HEK293 (cell line): Measurements from ENCODE around the gene RNF135.

Experiments
- CTCF ChIA-PET: fragments of 350-600 bp; formaldehyde crosslinking; extraction: SDS; loops from one replicate; lab custom pipeline; 2021; ENCODE audit warnings: antibody characterized with exemption; lab: Yijun Ruan, JAX
- POLR2A ChIA-PET: fragments of 300-600 bp; formaldehyde crosslinking; extraction: SDS; loops from one replicate; lab custom pipeline; 2020; ENCODE audit warnings: antibody characterized with exemption, inconsistent platforms; lab: Yijun Ruan, JAX
- H3K27ac ChIP-seq: fragments of 200-500 bp; sonication (Bioruptor generic); 2 replicates; pipeline ENCODE4 v1.5.1; 2014; ENCODE audit warnings: low read depth, low read length, control low read depth, inconsistent platforms; ENCODE audit errors: extremely low read depth
- H3K36me3 ChIP-seq, 2 experiments: fragments of 200-500 bp in 1 of 2; sonication (Bioruptor generic) in 1 of 2; 1 replicate in 1 of 2; 2 replicates in 1 of 2; pipeline ENCODE4 v1.5.1; 2014 to 2017; ENCODE audit warnings: inconsistent platforms in 2 of 2, low read length in 2 of 2; ENCODE audit not compliant: control insufficient read depth in 2 of 2, insufficient read depth in 1 of 2
- H3K4me1 ChIP-seq: fragments of 200-500 bp; sonication (Bioruptor generic); 2 replicates; pipeline ENCODE4 v1.5.1; 2014; ENCODE audit warnings: mild to moderate bottlenecking, low read length, inconsistent platforms; ENCODE audit not compliant: control insufficient read depth, insufficient read depth
- H3K4me3 ChIP-seq: 2 replicates; pipeline ENCODE4 v1.5.1; 2011; ENCODE audit warnings: low read depth, mild to moderate bottlenecking, control low read depth, low read length, moderate library complexity
- H3K9me3 ChIP-seq: fragments of 200-500 bp; sonication (Bioruptor generic); 2 replicates; pipeline ENCODE4 v1.5.1; 2014; ENCODE audit warnings: low read depth, low read length, inconsistent platforms; ENCODE audit not compliant: control insufficient read depth, insufficient read depth
- BCL11B ChIP-seq: fragments of 450-650 bp; formaldehyde crosslinking; IDR thresholded peaks from 2 replicates; pipeline ENCODE4 v1.5.1; 2016; ENCODE audit warnings: low read depth, missing biosample characterization, missing genetic modification characterization
- GLIS1 ChIP-seq: fragments of 450-650 bp; formaldehyde crosslinking; IDR thresholded peaks from 2 replicates; pipeline ENCODE4 v1.5.1; 2016; ENCODE audit warnings: missing biosample characterization, missing genetic modification characterization
- GLIS2 ChIP-seq: fragments of 450-650 bp; formaldehyde crosslinking; IDR thresholded peaks from 2 replicates; pipeline ENCODE4 v1.5.1; 2016; ENCODE audit warnings: missing biosample characterization, missing genetic modification characterization
- HOXC10 ChIP-seq: sonication (generic); formaldehyde crosslinking; IDR thresholded peaks from 2 replicates; pipeline ENCODE4 v1.8.1; 2023; ENCODE audit warnings: mild to moderate bottlenecking, missing genetic modification reagents
- KLF9 ChIP-seq: fragments of 450-650 bp; formaldehyde crosslinking; IDR thresholded peaks from 2 replicates; pipeline ENCODE4 v1.5.1; 2016; ENCODE audit warnings: missing biosample characterization, missing genetic modification characterization, low read depth
- SETDB1 ChIP-seq: IDR thresholded peaks from one replicate; pipeline ENCODE4 v1.6.1; 2017; ENCODE audit warnings: mild to moderate bottlenecking, low read length, moderate library complexity, mixed read lengths; ENCODE audit not compliant: insufficient read length
- SP2 ChIP-seq: fragments of 450-650 bp; formaldehyde crosslinking; IDR thresholded peaks from 2 replicates; pipeline ENCODE4 v1.5.1; 2016; ENCODE audit warnings: missing biosample characterization, missing genetic modification characterization
- SP3 ChIP-seq: fragments of 450-650 bp; formaldehyde crosslinking; IDR thresholded peaks from 2 replicates; pipeline ENCODE4 v1.5.1; 2016; ENCODE audit warnings: missing biosample characterization, missing genetic modification characterization
- TCF7L2 ChIP-seq: IDR thresholded peaks from 2 replicates; pipeline ENCODE4 v1.6.1; 2011; ENCODE audit warnings: low read depth, mild to moderate bottlenecking, inconsistent platforms, low read length, moderate library complexity, borderline replicate concordance
- ZBTB8A ChIP-seq: fragments of 450-650 bp; formaldehyde crosslinking; IDR thresholded peaks from 2 replicates; pipeline ENCODE4 v1.5.1; 2016; ENCODE audit warnings: missing biosample characterization, missing genetic modification characterization
- ZNF174 ChIP-seq: fragments of 450-650 bp; formaldehyde crosslinking; IDR thresholded peaks from 2 replicates; pipeline ENCODE4 v1.5.0; 2017; ENCODE audit warnings: missing biosample characterization, mild to moderate bottlenecking, missing genetic modification characterization
- ZNF292 ChIP-seq: fragments of 450-650 bp; formaldehyde crosslinking; IDR thresholded peaks from 2 replicates; pipeline ENCODE4 v1.5.1; 2016; ENCODE audit warnings: low read depth, missing biosample characterization, missing genetic modification characterization, borderline replicate concordance
- ZNF350 ChIP-seq: fragments of 450-650 bp; formaldehyde crosslinking; IDR thresholded peaks from 2 replicates; pipeline ENCODE4 v1.5.0; 2017; ENCODE audit warnings: missing biosample characterization, mild to moderate bottlenecking, missing genetic modification characterization
- ZNF366 ChIP-seq: fragments of 450-650 bp; formaldehyde crosslinking; conservative IDR thresholded peaks from 2 replicates; pipeline ENCODE4 v1.5.1; 2016; ENCODE audit warnings: missing biosample characterization, missing genetic modification characterization
- ZNF521 ChIP-seq: fragments of 450-650 bp; formaldehyde crosslinking; IDR thresholded peaks from 2 replicates; pipeline ENCODE4 v1.5.1; 2017; ENCODE audit warnings: missing biosample characterization, mild to moderate bottlenecking, missing genetic modification characterization
- ZNF660 ChIP-seq: fragments of 450-650 bp; IDR thresholded peaks from 2 replicates; pipeline ENCODE4 v1.5.1; 2018; ENCODE audit warnings: missing biosample characterization, mild to moderate bottlenecking, missing genetic modification characterization
- ZNF677 ChIP-seq: fragments of 450-650 bp; IDR thresholded peaks from 2 replicates; pipeline ENCODE4 v1.5.0; 2018; ENCODE audit warnings: missing biosample characterization, mild to moderate bottlenecking, missing genetic modification characterization, moderate library complexity
- ZSCAN30 ChIP-seq: fragments of 450-650 bp; IDR thresholded peaks from 2 replicates; pipeline ENCODE4 v1.5.1; 2018; ENCODE audit warnings: missing biosample characterization, mild to moderate bottlenecking, missing genetic modification characterization, moderate library complexity
- TF ChIP-seq, protein P1 (sequence below): fragments of 450-650 bp; formaldehyde crosslinking; IDR thresholded peaks from 2 replicates; pipeline ENCODE4 v1.5.1; 2016; ENCODE audit warnings: missing biosample characterization, missing genetic modification characterization
- TF ChIP-seq, protein P2 (sequence below): fragments of 450-650 bp; IDR thresholded peaks from 2 replicates; pipeline ENCODE4 v1.5.1; 2018; ENCODE audit warnings: missing biosample characterization, missing genetic modification characterization
- TF ChIP-seq, protein P3 (sequence below): fragments of 450-650 bp; formaldehyde crosslinking; IDR thresholded peaks from 2 replicates; pipeline ENCODE4 v1.5.1; 2016; ENCODE audit warnings: missing biosample characterization, missing genetic modification characterization
- TF ChIP-seq, protein P4 (sequence below): fragments of 450-650 bp; formaldehyde crosslinking; IDR thresholded peaks from 2 replicates; pipeline ENCODE4 v1.5.1; 2016; ENCODE audit warnings: missing biosample characterization, missing genetic modification characterization
- TF ChIP-seq, protein P5 (sequence below): fragments of 450-650 bp; formaldehyde crosslinking; IDR thresholded peaks from 2 replicates; pipeline ENCODE4 v1.5.1; 2016; ENCODE audit warnings: missing biosample characterization, missing genetic modification characterization
- TF ChIP-seq, protein P6 (sequence below): sonication (generic); formaldehyde crosslinking; IDR thresholded peaks from 2 replicates; pipeline ENCODE4 v1.8.1; 2022; ENCODE audit warnings: mild to moderate bottlenecking, moderate library complexity, missing genetic modification reagents

Gene RNF135

DNA sequence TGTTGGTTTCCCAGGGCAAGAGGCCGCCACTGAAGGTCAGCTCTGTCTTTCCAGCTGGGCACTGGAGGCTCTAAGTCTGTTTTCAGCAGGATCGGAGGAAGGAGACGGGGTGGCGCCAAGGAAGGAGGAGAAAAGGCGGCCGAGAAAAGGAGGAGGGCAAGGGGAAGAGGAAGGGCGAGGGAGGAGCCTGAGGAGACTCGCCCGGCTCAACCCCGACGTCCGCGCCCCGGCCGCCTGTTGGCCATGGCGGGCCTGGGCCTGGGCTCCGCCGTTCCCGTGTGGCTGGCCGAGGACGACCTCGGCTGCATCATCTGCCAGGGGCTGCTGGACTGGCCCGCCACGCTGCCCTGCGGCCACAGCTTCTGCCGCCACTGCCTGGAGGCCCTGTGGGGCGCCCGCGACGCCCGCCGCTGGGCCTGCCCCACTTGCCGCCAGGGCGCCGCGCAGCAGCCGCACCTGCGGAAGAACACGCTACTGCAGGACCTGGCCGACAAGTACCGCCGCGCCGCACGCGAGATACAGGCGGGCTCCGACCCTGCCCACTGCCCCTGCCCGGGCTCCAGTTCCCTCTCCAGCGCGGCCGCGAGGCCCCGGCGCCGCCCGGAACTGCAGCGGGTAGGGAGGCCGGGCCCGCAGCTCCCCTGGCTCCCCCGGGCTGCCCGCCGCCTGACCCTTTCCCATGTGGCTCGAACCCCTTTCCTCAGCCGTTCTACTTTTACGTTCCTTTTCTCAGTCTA lies at the start of gene RNF135 (continued):
- TF ChIP-seq, protein P1, sequence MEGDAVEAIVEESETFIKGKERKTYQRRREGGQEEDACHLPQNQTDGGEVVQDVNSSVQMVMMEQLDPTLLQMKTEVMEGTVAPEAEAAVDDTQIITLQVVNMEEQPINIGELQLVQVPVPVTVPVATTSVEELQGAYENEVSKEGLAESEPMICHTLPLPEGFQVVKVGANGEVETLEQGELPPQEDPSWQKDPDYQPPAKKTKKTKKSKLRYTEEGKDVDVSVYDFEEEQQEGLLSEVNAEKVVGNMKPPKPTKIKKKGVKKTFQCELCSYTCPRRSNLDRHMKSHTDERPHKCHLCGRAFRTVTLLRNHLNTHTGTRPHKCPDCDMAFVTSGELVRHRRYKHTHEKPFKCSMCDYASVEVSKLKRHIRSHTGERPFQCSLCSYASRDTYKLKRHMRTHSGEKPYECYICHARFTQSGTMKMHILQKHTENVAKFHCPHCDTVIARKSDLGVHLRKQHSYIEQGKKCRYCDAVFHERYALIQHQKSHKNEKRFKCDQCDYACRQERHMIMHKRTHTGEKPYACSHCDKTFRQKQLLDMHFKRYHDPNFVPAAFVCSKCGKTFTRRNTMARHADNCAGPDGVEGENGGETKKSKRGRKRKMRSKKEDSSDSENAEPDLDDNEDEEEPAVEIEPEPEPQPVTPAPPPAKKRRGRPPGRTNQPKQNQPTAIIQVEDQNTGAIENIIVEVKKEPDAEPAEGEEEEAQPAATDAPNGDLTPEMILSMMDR (tag by site-specific recombination): peak; percentile 51; the same call in 1 of the 2 replicates
- TF ChIP-seq ZNF174 (tag by site-specific recombination): 0 out of 2 replicates have a peak, but pooled peaks have one; percentile 64
- peak; percentile 8; the same call in 1 of the 2 replicates for TF ChIP-seq GLIS1
- TF ChIP-seq ZNF366 (tag by site-specific recombination): peak; percentile 77
- TF ChIP-seq, protein P2, sequence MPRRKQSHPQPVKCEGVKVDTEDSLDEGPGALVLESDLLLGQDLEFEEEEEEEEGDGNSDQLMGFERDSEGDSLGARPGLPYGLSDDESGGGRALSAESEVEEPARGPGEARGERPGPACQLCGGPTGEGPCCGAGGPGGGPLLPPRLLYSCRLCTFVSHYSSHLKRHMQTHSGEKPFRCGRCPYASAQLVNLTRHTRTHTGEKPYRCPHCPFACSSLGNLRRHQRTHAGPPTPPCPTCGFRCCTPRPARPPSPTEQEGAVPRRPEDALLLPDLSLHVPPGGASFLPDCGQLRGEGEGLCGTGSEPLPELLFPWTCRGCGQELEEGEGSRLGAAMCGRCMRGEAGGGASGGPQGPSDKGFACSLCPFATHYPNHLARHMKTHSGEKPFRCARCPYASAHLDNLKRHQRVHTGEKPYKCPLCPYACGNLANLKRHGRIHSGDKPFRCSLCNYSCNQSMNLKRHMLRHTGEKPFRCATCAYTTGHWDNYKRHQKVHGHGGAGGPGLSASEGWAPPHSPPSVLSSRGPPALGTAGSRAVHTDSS: peak; percentile 62
- TF ChIP-seq ZSCAN30 (tag by site-specific recombination): peak; percentile 94
- no peak for TF ChIP-seq ZNF350 (tag by site-specific recombination)
- TF ChIP-seq ZNF677: 0 out of 2 replicates have a peak, but pooled peaks have one; percentile 22
- TF ChIP-seq SP2 (tag by site-specific recombination): peak; percentile 62
- TF ChIP-seq, protein P3, sequence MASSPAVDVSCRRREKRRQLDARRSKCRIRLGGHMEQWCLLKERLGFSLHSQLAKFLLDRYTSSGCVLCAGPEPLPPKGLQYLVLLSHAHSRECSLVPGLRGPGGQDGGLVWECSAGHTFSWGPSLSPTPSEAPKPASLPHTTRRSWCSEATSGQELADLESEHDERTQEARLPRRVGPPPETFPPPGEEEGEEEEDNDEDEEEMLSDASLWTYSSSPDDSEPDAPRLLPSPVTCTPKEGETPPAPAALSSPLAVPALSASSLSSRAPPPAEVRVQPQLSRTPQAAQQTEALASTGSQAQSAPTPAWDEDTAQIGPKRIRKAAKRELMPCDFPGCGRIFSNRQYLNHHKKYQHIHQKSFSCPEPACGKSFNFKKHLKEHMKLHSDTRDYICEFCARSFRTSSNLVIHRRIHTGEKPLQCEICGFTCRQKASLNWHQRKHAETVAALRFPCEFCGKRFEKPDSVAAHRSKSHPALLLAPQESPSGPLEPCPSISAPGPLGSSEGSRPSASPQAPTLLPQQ (tag by site-specific recombination): peak; percentile 6; the same call in 1 of the 2 replicates
- TF ChIP-seq ZNF521: no peak
- peak; percentile 35; the same call in 1 of the 2 replicates for TF ChIP-seq GLIS2 (tag by site-specific recombination)
- TF ChIP-seq SETDB1: peak; percentile 36
- no peak for TF ChIP-seq TCF7L2

DNA sequence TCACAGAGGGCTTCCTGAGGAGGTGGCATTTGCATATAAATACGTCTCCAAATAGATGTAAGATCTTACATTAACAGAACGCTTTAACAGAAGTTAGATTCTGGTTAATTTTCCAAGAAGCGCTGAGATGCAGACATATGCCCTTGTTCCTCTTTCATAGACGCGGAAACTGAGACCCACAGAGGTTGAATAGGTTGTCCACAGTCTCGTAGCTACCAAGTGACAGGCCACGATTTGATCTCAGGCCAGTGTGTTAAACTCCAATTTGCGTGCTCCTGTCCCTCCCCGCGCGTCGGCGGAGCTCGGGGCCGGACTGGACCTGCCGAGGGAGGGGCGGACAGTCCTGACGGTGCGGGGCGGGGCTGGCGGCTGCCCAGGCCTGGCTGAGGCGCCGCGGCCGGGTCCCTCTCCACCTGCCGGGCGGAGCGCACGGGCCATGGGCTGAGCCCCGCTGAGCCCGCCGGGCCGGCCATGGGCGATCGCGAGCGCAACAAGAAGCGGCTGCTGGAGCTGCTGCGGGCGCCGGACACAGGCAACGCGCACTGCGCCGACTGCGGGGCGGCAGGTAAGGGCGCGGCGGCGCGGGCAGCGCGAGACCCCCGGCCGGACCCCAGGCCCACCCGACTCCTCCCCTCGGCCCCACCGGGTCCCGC lies 49.2 kb upstream of the RNF135 start, which contains the start of gene ADAP2:
TSS of gene ADAP2 (plus strand) at position 402 of the 653 bp plus-strand sequence. CDS start at position 472, 70 bp downstream.
- CTCF ChIA-PET: interaction anchor here (0.6 kb wide), 1 partner anchor 1462 kb away, joined by 4 read pairs; no protein-coding TSS in a partner anchor
- POLR2A ChIA-PET: interaction anchor here (0.6 to 1.1 kb wide), 3 partner anchors 15 to 436 kb away, joined by 3 to 5 read pairs (median 5); no protein-coding TSS in a partner anchor
- H3K4me3 ChIP-seq: peak within 1 kb of the TSS; percentile 50
- TF ChIP-seq, protein P4, sequence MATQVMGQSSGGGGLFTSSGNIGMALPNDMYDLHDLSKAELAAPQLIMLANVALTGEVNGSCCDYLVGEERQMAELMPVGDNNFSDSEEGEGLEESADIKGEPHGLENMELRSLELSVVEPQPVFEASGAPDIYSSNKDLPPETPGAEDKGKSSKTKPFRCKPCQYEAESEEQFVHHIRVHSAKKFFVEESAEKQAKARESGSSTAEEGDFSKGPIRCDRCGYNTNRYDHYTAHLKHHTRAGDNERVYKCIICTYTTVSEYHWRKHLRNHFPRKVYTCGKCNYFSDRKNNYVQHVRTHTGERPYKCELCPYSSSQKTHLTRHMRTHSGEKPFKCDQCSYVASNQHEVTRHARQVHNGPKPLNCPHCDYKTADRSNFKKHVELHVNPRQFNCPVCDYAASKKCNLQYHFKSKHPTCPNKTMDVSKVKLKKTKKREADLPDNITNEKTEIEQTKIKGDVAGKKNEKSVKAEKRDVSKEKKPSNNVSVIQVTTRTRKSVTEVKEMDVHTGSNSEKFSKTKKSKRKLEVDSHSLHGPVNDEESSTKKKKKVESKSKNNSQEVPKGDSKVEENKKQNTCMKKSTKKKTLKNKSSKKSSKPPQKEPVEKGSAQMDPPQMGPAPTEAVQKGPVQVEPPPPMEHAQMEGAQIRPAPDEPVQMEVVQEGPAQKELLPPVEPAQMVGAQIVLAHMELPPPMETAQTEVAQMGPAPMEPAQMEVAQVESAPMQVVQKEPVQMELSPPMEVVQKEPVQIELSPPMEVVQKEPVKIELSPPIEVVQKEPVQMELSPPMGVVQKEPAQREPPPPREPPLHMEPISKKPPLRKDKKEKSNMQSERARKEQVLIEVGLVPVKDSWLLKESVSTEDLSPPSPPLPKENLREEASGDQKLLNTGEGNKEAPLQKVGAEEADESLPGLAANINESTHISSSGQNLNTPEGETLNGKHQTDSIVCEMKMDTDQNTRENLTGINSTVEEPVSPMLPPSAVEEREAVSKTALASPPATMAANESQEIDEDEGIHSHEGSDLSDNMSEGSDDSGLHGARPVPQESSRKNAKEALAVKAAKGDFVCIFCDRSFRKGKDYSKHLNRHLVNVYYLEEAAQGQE (tag by site-specific recombination): no peak
- TF ChIP-seq SP3 (tag by site-specific recombination): peak; percentile 59
- 0 out of 2 replicates have a peak, but pooled peaks have one; percentile 35 for TF ChIP-seq ZNF660 (tag by site-specific recombination)
- TF ChIP-seq KLF9 (tag by site-specific recombination): peak; percentile 18; the same call in 1 of the 2 replicates
- peak; percentile 20; the same call in 1 of the 2 replicates for TF ChIP-seq ZBTB8A
- TF ChIP-seq HOXC10 (CRISPR knock-in tag): 0 out of 2 replicates have a peak, but pooled peaks have one; percentile 40
- TF ChIP-seq, protein P5, sequence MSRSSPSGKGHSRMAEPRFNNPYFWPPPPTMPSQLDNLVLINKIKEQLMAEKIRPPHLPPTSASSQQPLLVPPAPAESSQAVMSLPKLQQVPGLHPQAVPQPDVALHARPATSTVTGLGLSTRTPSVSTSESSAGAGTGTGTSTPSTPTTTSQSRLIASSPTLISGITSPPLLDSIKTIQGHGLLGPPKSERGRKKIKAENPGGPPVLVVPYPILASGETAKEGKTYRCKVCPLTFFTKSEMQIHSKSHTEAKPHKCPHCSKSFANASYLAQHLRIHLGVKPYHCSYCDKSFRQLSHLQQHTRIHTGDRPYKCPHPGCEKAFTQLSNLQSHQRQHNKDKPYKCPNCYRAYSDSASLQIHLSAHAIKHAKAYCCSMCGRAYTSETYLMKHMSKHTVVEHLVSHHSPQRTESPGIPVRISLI (tag by site-specific recombination): no peak
- TF ChIP-seq, protein P6, sequence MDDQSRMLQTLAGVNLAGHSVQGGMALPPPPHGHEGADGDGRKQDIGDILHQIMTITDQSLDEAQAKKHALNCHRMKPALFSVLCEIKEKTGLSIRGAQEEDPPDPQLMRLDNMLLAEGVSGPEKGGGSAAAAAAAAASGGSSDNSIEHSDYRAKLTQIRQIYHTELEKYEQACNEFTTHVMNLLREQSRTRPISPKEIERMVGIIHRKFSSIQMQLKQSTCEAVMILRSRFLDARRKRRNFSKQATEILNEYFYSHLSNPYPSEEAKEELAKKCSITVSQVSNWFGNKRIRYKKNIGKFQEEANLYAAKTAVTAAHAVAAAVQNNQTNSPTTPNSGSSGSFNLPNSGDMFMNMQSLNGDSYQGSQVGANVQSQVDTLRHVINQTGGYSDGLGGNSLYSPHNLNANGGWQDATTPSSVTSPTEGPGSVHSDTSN (CRISPR knock-in tag): peak; percentile 36; the same call in 1 of the 2 replicates
- TF ChIP-seq ZNF292: no peak
- TF ChIP-seq BCL11B (tag by site-specific recombination): 0 out of 2 replicates have a peak, but pooled peaks have one; percentile 42

More for the DNA sequence above, 49.2 kb upstream of the RNF135 start, which contains the start of gene ADAP2:
- Histone ChIP-seq H3K4me1 (no peaks in the 10 kb centered on the region), H3K9me3 (no peaks in the 10 kb centered on the region), H3K36me3 (peaks cover 0 to 19% of the 10 kb centered on the region in 2 experiments; a peak in 2 of 3 replicates), H3K27ac (peak within 1 kb of the TSS; percentile 44; the same call in 1 of the 2 replicates)
